Activated naive CD8-positive, alpha-beta T cell treated with anti-CD3 and anti-CD28 coated beads, Interleukin-2, amount 10 ng/mL, durations not matched to agents 7 days and 5 days (primary cell): ENCODE measurements around the gene TXNDC2. TPM values are rescaled to one million over a fixed set of nuclear protein-coding genes. Genes with fewer than 3 reads are reported as not detected.
"Not testable (repeated sequence)": the region's sequence is repeated elsewhere in the genome, so short reads cannot be mapped to it uniquely, and the experiment has no call there.

Experiments used
- ATAC-seq: fragments of 150-1000 bp; cut with Tn5 transposase; one replicate; pipeline ENCODE4 v1.10.0; 2021; ENCODE audit warnings: low read depth, moderate library complexity
- POLR2A ChIA-PET: fragments of 350-600 bp; sonication (Branson Sonifier 250); formaldehyde crosslinking; loops from one replicate; lab custom pipeline; 2021; ENCODE audit warnings: antibody characterized with exemption; lab: Charles Lee
- DNase-seq: peaks from one replicate; pipeline ENCODE4 v3.0.0; 2021
- H3K27ac Mint-ChIP-seq: one replicate; pipeline ENCODE4 v1.8.0; 2022; ENCODE audit warnings: mild to moderate bottlenecking, mixed read lengths
- H3K27me3 Mint-ChIP-seq: one replicate; pipeline ENCODE4 v1.8.0; 2022; ENCODE audit warnings: mild to moderate bottlenecking, moderate library complexity, mixed read lengths
- H3K36me3 Mint-ChIP-seq: one replicate; pipeline ENCODE4 v1.8.0; 2021; ENCODE audit warnings: mild to moderate bottlenecking, mixed read lengths
- H3K4me1 Mint-ChIP-seq: one replicate; pipeline ENCODE4 v1.8.0; 2021; ENCODE audit warnings: mixed read lengths
- H3K4me3 Mint-ChIP-seq: one replicate; pipeline ENCODE4 v1.8.0; 2022; ENCODE audit warnings: mild to moderate bottlenecking, moderate library complexity, mixed read lengths
- H3K9me3 Mint-ChIP-seq: one replicate; pipeline ENCODE4 v1.8.0; 2021; ENCODE audit warnings: mixed read lengths
- total RNA-seq, 2 experiments: library from RNA; stranded (reverse); gene quantifications; one replicate each; pipeline ENCODE4 v1.2.3, GENCODE V29; 2021

The TXNDC2 gene
- total RNA-seq, 2 experiments from 2014 or later, result not detected

DNA sequence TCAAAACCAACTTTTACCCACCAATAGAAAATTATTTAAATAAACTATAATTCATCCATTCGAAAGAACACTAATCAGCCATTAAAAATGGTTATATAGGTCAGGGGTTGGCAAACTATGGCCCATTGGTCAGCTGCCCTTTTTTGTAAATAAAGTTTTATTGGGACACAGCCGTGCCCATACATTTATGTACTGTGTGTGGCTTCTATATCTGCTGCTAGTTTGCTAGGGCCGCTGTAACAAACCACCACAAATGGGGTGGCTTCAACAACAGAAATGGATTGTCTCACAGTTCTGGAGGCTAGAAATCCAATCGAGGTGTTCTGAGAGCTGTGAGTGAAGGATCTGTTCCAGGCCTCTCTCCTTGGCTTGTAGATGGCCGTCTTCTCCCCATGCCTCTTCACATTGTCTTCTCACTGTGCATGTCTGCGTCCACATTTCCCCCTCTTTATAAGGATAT lies 7.0 kb upstream of the TXNDC2 start:
- H3K27ac Mint-ChIP-seq, result no peak overlapping the region
- DNase-seq, result no peak

DNA sequence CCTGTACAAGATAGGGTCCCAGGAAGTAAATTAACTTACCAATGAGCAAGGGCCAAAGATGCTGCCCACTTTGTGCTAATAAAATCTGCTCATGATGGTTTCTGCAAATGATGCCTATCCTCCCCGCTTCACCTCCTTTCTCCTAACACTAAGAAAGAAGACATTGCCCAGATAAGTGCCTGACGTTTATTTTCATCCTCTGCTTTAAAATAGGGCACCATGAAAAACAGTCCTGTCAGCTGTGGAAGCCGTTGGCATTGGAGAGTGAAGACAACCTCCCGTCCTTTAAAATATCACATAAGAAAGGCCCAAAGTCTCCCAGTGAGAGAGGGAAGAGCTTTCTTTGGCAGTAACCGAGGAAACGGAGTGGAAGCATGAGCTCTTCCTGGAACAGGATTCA lies 1.7 kb upstream of the TXNDC2 start:
- Mint-ChIP-seq H3K4me1 (peaks cover 2% of the 10 kb centered on the region), H3K4me3 (no peak overlapping the region), H3K36me3 (no peaks in the 10 kb centered on the region), H3K9me3 (no peaks in the 10 kb centered on the region), H3K27me3 (no peaks in the 10 kb centered on the region), H3K27ac (no peak overlapping the region)
- ATAC-seq (no peak), DNase-seq (no peak)
- POLR2A ChIA-PET, result no interaction called here

More for the DNA sequence above, 7.0 kb upstream of the TXNDC2 start:
- Mint-ChIP-seq H3K4me3 (no peak overlapping the region), H3K4me1 (peaks cover 3% of the 10 kb centered on the region), H3K9me3 (no peaks in the 10 kb centered on the region), H3K27me3 (peaks cover 8% of the 10 kb centered on the region), H3K36me3 (no peaks in the 10 kb centered on the region)
- POLR2A ChIA-PET, result no interaction called here
- no peak for ATAC-seq

DNA sequence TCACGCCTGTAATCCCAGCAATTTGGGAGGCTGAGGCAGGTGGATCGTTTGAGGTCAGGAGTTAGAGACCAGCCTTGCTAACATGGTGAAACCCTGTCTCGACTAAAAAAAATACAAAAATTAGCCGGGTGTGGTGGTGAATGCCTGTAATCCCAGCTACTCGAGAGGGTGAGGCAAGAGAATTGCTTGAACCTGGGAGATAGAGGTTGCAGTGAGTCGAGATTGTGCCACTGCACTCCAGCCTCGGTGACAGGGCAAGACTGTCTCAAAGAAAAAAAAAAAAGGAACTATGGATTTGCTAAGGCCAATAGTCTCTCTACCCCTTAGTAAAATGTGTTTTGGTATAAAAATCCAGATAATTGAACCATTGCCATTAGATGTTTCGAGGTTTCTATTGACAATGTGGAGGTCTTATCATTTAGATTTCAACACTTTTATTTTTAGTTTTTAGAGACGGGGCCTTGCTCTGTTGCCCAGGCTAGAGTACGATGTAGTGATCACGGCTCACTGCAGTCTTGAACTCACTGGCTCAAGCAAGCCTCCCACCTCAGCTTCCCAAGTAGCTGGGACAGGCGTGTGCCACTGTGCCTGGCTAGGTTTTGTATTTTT lies 1.1 kb upstream of the TXNDC2 start:
- H3K9me3 Mint-ChIP-seq, result no peaks in the 10 kb centered on the region
- H3K36me3 Mint-ChIP-seq, result no peaks in the 10 kb centered on the region
- H3K4me3 Mint-ChIP-seq, result no peak overlapping the region
- DNase-seq, result no peak
- no peaks in the 10 kb centered on the region for H3K27me3 Mint-ChIP-seq
- no peak for ATAC-seq
- POLR2A ChIA-PET, result no interaction called here
- no peak overlapping the region for H3K27ac Mint-ChIP-seq
- H3K4me1 Mint-ChIP-seq, result peaks cover 2% of the 10 kb centered on the region

DNA sequence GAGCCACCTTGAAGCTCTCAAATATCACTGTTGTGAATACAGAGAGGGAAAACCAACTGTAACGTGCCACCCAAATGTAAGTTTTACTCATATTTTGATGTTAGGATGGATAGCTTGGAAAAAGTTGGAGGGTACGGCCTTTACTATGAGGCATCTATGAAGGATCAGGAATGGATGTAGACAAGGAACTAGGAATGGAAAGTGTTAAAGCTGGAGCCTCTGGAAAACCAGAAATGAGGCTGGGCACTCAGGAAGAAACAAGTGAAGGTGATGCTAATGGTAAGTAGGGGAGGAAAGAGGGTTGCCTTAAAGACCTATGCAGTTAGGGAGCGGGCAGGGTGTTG lies 204 bp downstream of the TXNDC2 start:
- DNase-seq (no peak), ATAC-seq (no peak)
- no peak overlapping the region for H3K27ac Mint-ChIP-seq
- H3K9me3 Mint-ChIP-seq, result peaks cover 1% of the 10 kb centered on the region
- no peaks in the 10 kb centered on the region for H3K36me3 Mint-ChIP-seq
- peaks cover 2% of the 10 kb centered on the region for H3K4me1 Mint-ChIP-seq
- POLR2A ChIA-PET, result no interaction called here
- H3K4me3 Mint-ChIP-seq, result no peak overlapping the region
- peaks cover 3% of the 10 kb centered on the region for H3K27me3 Mint-ChIP-seq

DNA sequence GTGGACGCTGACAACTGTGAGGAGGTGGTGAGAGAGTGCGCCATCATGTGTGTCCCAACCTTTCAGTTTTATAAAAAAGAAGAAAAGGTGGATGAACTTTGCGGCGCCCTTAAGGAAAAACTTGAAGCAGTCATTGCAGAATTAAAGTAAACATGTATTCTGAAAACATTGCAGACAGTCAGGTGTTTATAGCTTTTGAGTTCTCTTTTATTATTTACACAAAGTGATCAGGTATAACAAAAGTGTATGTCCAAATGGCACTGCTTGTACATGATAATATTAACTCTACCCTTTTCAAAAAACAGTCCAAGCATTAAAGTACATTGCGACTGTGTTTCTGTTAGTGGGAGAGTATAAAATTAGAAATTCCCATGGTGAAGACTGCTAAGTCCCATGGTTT lies 2.2 kb downstream of the TXNDC2 start:
- H3K4me3 Mint-ChIP-seq, result no peak overlapping the region
- POLR2A ChIA-PET, result no interaction called here
- peaks cover 2% of the 10 kb centered on the region for H3K4me1 Mint-ChIP-seq
- ATAC-seq (no peak), DNase-seq (no peak)
- peaks cover 1% of the 10 kb centered on the region for H3K9me3 Mint-ChIP-seq
- peaks cover 3% of the 10 kb centered on the region for H3K27me3 Mint-ChIP-seq
- no peak overlapping the region for H3K27ac Mint-ChIP-seq
- no peaks in the 10 kb centered on the region for H3K36me3 Mint-ChIP-seq

DNA sequence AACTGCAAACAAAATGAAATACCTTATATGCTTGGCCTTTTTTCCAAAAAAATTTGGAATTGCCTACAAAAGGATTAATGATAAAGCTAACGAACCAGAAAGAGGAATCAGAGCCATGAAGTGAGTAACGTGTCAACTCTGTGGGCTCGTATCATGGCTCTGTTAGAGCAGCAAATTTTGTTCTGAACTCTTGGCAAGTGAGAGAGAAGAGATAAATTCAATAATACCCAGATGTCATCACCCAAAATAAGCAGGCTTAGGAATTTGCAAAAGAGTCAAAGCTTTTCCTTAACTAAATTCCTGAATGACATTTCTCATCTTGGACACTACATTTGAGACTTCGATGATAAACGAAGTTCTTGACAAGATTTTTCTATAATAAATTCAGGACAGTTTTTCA lies 4.4 kb downstream of the TXNDC2 start:
- no peaks in the 10 kb centered on the region for H3K36me3 Mint-ChIP-seq
- H3K4me1 Mint-ChIP-seq, result peaks cover 5% of the 10 kb centered on the region
- H3K27ac Mint-ChIP-seq, result no peak overlapping the region
- H3K9me3 Mint-ChIP-seq, result peaks cover 1% of the 10 kb centered on the region
- H3K27me3 Mint-ChIP-seq, result peaks cover 3% of the 10 kb centered on the region
- DNase-seq (no peak), ATAC-seq (no peak)
- POLR2A ChIA-PET, result interaction anchor here (0.7 kb wide), 1 partner anchor 1214 kb away, joined by 4 read pairs; no protein-coding TSS in a partner anchor
- no peak overlapping the region for H3K4me3 Mint-ChIP-seq

DNA sequence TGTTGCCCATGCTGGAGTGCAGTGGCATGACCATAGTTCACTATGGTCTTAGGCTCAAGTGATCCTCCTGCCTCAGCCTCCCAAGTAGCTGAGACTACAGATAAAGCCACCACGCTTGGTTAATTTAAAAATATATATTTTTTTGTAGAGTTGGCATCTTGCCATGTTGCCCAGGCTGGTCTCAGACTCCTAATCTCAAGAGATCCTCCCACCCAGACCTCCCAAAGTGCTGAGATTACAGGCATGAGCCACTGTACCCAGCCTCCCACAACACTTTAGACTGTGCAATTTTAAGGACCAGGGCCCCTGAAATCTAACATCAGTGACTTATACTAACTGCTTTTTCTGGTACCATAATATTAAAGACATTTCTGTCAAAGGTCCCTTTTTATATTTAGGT lies 5.2 kb downstream of the TXNDC2 start:
- peaks cover 3% of the 10 kb centered on the region for H3K27me3 Mint-ChIP-seq
- H3K4me3 Mint-ChIP-seq, result no peak overlapping the region
- DNase-seq (no peak), ATAC-seq (no peak)
- H3K9me3 Mint-ChIP-seq, result peaks cover 1% of the 10 kb centered on the region
- H3K36me3 Mint-ChIP-seq, result no peaks in the 10 kb centered on the region
- H3K27ac Mint-ChIP-seq, result no peak overlapping the region
- peaks cover 3% of the 10 kb centered on the region for H3K4me1 Mint-ChIP-seq
- POLR2A ChIA-PET, result no interaction called here

DNA sequence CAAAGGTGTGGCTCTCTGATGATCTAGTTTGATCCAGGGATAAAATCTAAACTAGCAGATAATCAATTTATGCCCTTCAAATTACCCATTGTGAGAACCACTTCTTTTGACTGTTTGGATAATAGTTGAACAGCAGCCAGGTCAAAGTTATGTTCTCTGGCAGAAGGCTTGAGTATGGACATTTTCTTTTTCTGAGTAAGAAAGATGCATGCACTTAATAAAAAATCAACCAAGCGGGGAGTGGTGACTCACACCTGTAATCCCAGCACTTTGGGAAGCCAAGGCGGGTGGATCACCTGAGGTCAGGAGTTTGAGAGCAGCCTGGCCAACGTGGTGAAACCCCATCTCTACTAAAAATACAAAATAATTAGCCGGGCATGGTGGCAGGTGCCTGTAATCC lies 5.7 kb downstream of the TXNDC2 start:
- DNase-seq, H3K4me1 Mint-ChIP-seq, H3K9me3 Mint-ChIP-seq, ATAC-seq, H3K27ac Mint-ChIP-seq, H3K27me3 Mint-ChIP-seq, H3K36me3 Mint-ChIP-seq, POLR2A ChIA-PET, H3K4me3 Mint-ChIP-seq: not testable (repeated sequence)

DNA sequence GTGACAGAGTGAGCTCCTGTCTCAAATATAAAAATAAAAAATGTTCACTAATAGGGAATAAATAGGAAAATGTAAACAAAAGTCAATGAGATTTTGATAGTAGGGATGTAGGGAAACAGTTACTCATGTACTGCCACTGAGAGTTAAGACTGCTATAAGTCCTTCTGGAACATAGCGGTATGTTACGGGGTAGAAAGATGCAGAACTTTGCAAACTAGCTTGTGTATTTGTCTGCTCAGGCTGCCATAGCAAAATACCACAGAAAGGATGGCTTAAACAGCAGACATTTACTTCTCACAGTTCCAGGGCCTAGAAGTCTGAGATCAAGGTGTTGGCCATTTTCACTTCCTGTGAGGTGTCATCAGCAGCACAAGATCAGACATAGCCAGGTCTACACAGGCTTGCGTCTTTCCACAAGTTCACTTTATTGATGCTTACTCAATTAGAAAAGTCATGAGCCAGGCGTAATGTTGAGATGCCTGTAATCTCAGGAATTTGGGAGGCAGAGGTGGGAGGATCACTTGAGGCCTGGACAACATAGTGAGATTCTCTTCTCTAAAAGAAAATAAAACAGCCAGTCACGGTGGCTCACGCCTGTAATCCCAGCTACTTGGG lies 8.8 kb downstream of the TXNDC2 start:
- Mint-ChIP-seq H3K27ac (no peak overlapping the region), H3K27me3 (peaks cover 3% of the 10 kb centered on the region), H3K36me3 (no peaks in the 10 kb centered on the region), H3K4me3 (no peak overlapping the region), H3K9me3 (peaks cover 1% of the 10 kb centered on the region), H3K4me1 (peaks cover 5% of the 10 kb centered on the region)
- POLR2A ChIA-PET, result no interaction called here
- DNase-seq, result no peak
- no peak for ATAC-seq

DNA sequence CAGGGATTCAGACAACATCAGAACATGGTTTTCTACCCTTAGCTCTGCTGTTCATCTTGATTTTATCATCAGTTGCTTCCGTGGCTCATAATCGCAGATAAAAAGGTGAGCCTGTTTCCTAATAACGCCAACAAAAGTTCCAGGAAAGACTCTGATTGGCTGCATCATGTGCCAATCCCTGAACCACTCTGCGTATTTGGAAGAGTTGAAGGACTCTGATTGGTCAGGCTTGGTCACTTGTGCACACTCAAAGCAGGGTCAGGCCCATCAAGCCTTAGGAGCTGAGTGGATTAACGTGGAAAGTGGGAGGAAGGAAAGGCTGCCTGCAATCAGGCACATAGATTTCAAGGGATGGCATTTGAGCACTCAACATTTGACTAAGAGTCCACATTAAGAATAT lies 11.4 kb downstream of the TXNDC2 start:
- Mint-ChIP-seq H3K27ac (no peak overlapping the region), H3K36me3 (no peaks in the 10 kb centered on the region), H3K4me1 (peaks cover 5% of the 10 kb centered on the region), H3K9me3 (no peaks in the 10 kb centered on the region), H3K27me3 (no peaks in the 10 kb centered on the region), H3K4me3 (no peak overlapping the region)
- POLR2A ChIA-PET, result no interaction called here
- DNase-seq, result no peak
- no peak for ATAC-seq

DNA sequence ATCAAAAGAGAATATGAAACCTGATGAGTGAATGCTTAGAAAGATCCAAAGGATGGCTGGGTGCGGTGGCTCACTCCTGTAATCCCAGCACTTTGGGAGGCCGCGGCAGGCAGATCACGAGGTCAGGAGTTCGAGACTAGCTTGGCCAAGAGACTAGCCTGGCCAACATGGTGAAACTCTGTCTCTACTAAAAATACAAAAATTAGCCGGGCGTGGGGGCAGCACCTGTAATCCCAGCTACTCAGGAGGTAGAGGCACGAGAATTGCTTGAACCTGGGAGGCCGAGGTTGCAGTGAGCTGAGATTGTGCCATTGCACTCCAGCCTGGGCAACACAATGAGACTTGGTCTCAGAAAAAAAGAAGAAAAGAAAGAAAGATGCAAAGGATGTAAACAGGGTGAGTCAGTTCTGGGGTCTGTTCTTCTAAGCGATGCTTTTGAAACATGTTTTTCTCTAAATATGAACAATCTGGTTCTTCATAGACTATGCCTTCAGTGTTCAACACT lies 12.1 kb downstream of the TXNDC2 start:
- H3K4me3 Mint-ChIP-seq, H3K27me3 Mint-ChIP-seq, H3K9me3 Mint-ChIP-seq, POLR2A ChIA-PET, H3K36me3 Mint-ChIP-seq, ATAC-seq, DNase-seq, H3K27ac Mint-ChIP-seq, H3K4me1 Mint-ChIP-seq: not testable (repeated sequence)

DNA sequence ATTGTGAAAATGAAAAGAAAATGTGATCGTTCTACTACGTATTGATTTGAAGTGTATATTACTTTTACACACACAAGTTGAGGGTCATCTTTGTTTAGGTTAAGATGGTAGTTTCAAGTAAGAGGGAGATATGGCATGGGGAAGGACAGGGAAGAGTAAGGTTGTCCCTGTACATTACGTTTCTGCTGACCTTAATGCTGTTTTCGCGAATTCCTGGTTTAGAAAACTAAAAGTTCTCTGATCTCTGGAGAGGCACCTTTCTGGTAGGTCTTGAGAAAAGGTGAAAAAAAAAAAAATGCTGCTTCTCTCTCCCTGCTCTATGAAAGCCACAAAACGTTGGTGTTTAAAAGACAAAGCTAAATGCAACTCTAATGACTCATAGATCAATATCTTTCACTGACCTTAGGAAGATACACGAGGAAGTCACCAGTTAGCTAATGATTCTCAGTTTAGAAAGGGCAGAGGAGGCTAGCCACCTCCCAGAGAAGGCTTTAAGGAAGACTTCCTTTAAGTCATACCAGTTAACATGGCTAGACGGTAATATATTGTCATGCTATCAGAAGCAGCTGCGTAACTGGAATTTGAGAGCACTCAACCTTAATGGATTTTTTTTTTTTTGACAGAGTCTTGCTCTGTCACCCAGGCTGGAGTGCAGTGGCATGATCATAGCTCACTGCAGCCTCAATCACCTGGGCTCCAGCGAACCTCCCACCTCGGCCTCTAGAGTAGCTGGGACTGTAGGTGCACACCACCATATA lies 13.2 kb downstream of the TXNDC2 start:
- Mint-ChIP-seq H3K27me3 (no peaks in the 10 kb centered on the region), H3K27ac (no peak overlapping the region), H3K36me3 (no peaks in the 10 kb centered on the region), H3K9me3 (no peaks in the 10 kb centered on the region), H3K4me1 (peaks cover 5% of the 10 kb centered on the region), H3K4me3 (no peak overlapping the region)
- POLR2A ChIA-PET, result no interaction called here
- DNase-seq (no peak), ATAC-seq (no peak)

DNA sequence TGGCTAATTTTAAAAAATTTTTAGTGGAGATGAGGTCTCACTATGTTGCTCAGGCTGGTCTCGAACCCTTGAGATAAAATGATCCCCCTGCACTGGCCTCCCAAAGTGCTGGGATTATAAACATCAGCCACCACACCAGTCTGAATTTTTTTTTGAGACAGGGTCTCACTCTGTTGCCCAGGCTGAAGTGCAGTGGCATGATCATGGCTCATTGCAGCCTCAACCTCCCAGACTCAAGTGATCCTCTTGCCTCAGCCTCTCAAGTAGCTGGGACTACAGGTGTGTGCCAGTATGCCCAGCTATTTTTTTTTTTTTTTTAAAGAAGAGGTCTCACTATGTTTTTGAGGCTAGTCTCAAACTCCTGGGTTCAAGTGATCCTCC lies 13.8 kb downstream of the TXNDC2 start:
- H3K27ac Mint-ChIP-seq, H3K9me3 Mint-ChIP-seq, H3K4me3 Mint-ChIP-seq, H3K36me3 Mint-ChIP-seq, DNase-seq, H3K27me3 Mint-ChIP-seq, POLR2A ChIA-PET, ATAC-seq, H3K4me1 Mint-ChIP-seq: not testable (repeated sequence)

DNA sequence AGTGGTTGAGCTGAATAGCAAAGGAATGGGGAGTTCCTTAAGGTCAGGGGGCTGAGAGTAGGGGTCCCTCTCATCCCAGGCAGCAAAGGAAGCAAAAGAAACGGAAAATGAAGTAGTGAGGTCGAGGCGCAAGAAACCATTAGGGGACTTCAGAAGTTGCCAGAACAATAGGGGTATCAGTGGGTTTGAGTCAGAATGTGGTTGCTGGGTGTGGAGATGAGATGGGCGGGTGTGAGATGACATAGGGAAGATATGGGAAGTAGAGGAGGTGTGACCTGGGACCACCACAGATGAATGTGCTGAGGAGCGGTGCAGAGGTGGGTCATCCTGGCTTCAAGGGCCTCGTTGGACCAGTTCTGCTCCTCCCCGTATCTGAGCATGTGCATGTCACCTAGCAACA lies 14.9 kb downstream of the TXNDC2 start:
- Mint-ChIP-seq H3K36me3 (no peaks in the 10 kb centered on the region), H3K27ac (no peak overlapping the region), H3K9me3 (no peaks in the 10 kb centered on the region), H3K4me1 (peaks cover 2% of the 10 kb centered on the region), H3K4me3 (no peak overlapping the region), H3K27me3 (peaks cover 2% of the 10 kb centered on the region)
- POLR2A ChIA-PET, result no interaction called here
- DNase-seq (no peak), ATAC-seq (no peak)
